ENCODE data around the gene CXCL6.

GRCh38 chr4:73871511-73872310 lies 35.2 kb downstream of the CXCL6 start:
- TF ChIP-seq CTCF (IDR thresholded peaks at IDR 0.05; ENCODE audit: low read depth, low read length, poor library complexity, severe bottlenecking) (no peak), EZH2phosphoT487 (IDR thresholded peaks at IDR 0.05; ENCODE audit: borderline replicate concordance, low read length) (no peak)
